CD14-positive monocyte (primary cell): ENCODE results near the gene ADGRF1. TPM values are rescaled to one million over a fixed set of nuclear protein-coding genes. Genes with fewer than 3 reads are reported as not detected.

Source experiments
- DNase-seq, 3 donors: peaks; one replicate each; pipeline ENCODE4 v3.0.0-alpha.2; 2011 to 2022
- H2AFZ ChIP-seq: 2 replicates; pipeline ENCODE4 v1.6.0; 2012; ENCODE audit warnings: mild to moderate bottlenecking, low read depth, low read length, inconsistent platforms; ENCODE audit not compliant: insufficient read depth, poor library complexity, severe bottlenecking
- H3K27ac ChIP-seq, 2 donors: 1 replicate in 1 of 2; 2 replicates in 1 of 2; pipeline ENCODE4 v1.5.1; 2012 to 2013; ENCODE audit warnings: low read length in 2 of 2, control low read depth in 1 of 2, inconsistent platforms in 1 of 2, low read depth in 1 of 2, mild to moderate bottlenecking in 1 of 2
- H3K27me3 ChIP-seq, 2 donors: one replicate each; pipeline versions ENCODE4 v1.6.0 to v1.6.1; 2011 to 2013; ENCODE audit warnings: low read length in 2 of 2; ENCODE audit not compliant: control insufficient read depth in 2 of 2, insufficient read depth in 2 of 2
- H3K36me3 ChIP-seq, 2 donors: replicated peaks in 1 of 2; 1 replicate in 1 of 2; 2 replicates in 1 of 2; pipeline versions ENCODE4 v1.5.1 to v1.6.1; 2012 to 2013; ENCODE audit warnings: low read length in 2 of 2, control low read depth in 1 of 2, inconsistent platforms in 1 of 2, mild to moderate bottlenecking in 1 of 2; ENCODE audit not compliant: insufficient read depth in 2 of 2, control insufficient read depth in 1 of 2
- H3K4me1 ChIP-seq, 2 donors: 1 replicate in 1 of 2; 2 replicates in 1 of 2; pipeline versions ENCODE4 v1.5.1 to v1.6.1; 2012 to 2013; ENCODE audit warnings: low read length in 2 of 2, control low read depth in 1 of 2, inconsistent platforms in 1 of 2, mild to moderate bottlenecking in 1 of 2, moderate library complexity in 1 of 2; ENCODE audit not compliant: insufficient read depth in 2 of 2, control insufficient read depth in 1 of 2
- H3K4me2 ChIP-seq: replicated peaks from 2 replicates; pipeline ENCODE3; 2012; ENCODE audit warnings: low read length, moderate library complexity, mild to moderate bottlenecking; ENCODE audit not compliant: poor library complexity, severe bottlenecking; ENCODE audit errors: extremely low read depth
- H3K4me3 ChIP-seq, 3 experiments: fragments of 200-600 bp in 1 of 3; sonication (generic) in 1 of 3; replicated peaks in 1 of 3; 1 replicate in 2 of 3; 2 replicates in 1 of 3; pipeline ENCODE4 v1.5.1; 2011 to 2013; ENCODE audit warnings: low read length in 3 of 3, mild to moderate bottlenecking in 3 of 3, control low read depth in 2 of 3, low read depth in 2 of 3, inconsistent platforms in 1 of 3, moderate library complexity in 1 of 3
- H3K79me2 ChIP-seq: 2 replicates; pipeline ENCODE4 v1.6.0; 2012; ENCODE audit warnings: mild to moderate bottlenecking, control low read depth, inconsistent platforms, low read length, moderate library complexity; ENCODE audit not compliant: insufficient read depth
- H3K9ac ChIP-seq: 2 replicates; pipeline ENCODE4 v1.6.0; 2017; ENCODE audit warnings: low read length, mild to moderate bottlenecking; ENCODE audit not compliant: insufficient read depth, poor library complexity, severe bottlenecking
- H3K9me3 ChIP-seq, 2 donors: replicated peaks in 1 of 2; 1 replicate in 1 of 2; 2 replicates in 1 of 2; pipeline versions ENCODE4 v1.5.1 to v1.6.1; 2012 to 2013; ENCODE audit warnings: low read length in 2 of 2, control low read depth in 1 of 2; ENCODE audit not compliant: control insufficient read depth in 1 of 2, insufficient read depth in 1 of 2
- H4K20me1 ChIP-seq: 2 replicates; pipeline ENCODE4 v1.6.0; 2012; ENCODE audit warnings: mild to moderate bottlenecking, low read length, control low read depth, moderate library complexity; ENCODE audit not compliant: insufficient read depth
- H3K27ac Mint-ChIP-seq, 7 donors: one replicate each; pipeline ENCODE4 v1.8.0; 2020; ENCODE audit warnings: mild to moderate bottlenecking in 7 of 7, mixed read lengths in 7 of 7, moderate library complexity in 6 of 7, inconsistent platforms in 2 of 7
- H3K27me3 Mint-ChIP-seq, 3 donors: one replicate each; pipeline ENCODE4 v1.8.0; 2021 to 2022; ENCODE audit warnings: low read depth in 3 of 3, mild to moderate bottlenecking in 3 of 3, mixed read lengths in 3 of 3, moderate library complexity in 3 of 3, inconsistent platforms in 1 of 3
- H3K36me3 Mint-ChIP-seq, 2 donors: one replicate each; pipeline ENCODE4 v1.8.0; 2020; ENCODE audit warnings: mixed read lengths in 2 of 2, inconsistent platforms in 1 of 2, mild to moderate bottlenecking in 1 of 2
- H3K4me1 Mint-ChIP-seq: one replicate; pipeline ENCODE4 v1.8.0; 2020; ENCODE audit warnings: mild to moderate bottlenecking, mixed read lengths
- H3K4me3 Mint-ChIP-seq, 2 donors: one replicate each; pipeline ENCODE4 v1.8.0; 2020; ENCODE audit warnings: mild to moderate bottlenecking in 2 of 2, mixed read lengths in 2 of 2, moderate library complexity in 1 of 2
- H3K9me3 Mint-ChIP-seq, 7 donors: one replicate each; pipeline ENCODE4 v1.8.0; 2020 to 2022; ENCODE audit warnings: mixed read lengths in 7 of 7, mild to moderate bottlenecking in 6 of 7, moderate library complexity in 6 of 7, inconsistent platforms in 2 of 7
- WGBS: methylation state at CpG from one replicate; pipeline ENCODE4 v1.1.5; 2013; ENCODE audit warnings: missing lambda C conversion rate; ENCODE audit not compliant: insufficient coverage; 5-methylcytosine and 5-hydroxymethylcytosine counted together
- intact Hi-C, 2 donors: fragments of 100-400 bp; cut with micrococcal nuclease; formaldehyde crosslinking; loops; one replicate each; pipeline versions ENCODE4 v1.15.0 to v1.15.1; 2023
- polyA plus RNA-seq, 3 donors: library from polyadenylated mRNA; depleted of rRNA in 1 of 3; unstranded in 2 of 3; stranded (reverse) in 1 of 3; fragments of 300-500 nt in 2 of 3; fragments of >200 nt in 1 of 3; fragmentation: Illumina TruSeq in 2 of 3; gene quantifications; 1 replicate in 2 of 3; 2 replicates in 1 of 3; pipeline ENCODE4 v1.2.3, GENCODE V29; 2012 to 2021
- TF ChIP-seq, protein P1 (sequence below): fragments of 200-600 bp; IDR thresholded peaks from one replicate; pipeline ENCODE4 v1.8.0; 2022; ENCODE audit warnings: antibody characterized with exemption, mild to moderate bottlenecking

ADGRF1 gene
- polyA plus RNA-seq, 3 donors = 0.03 TPM; not detected in 2

DNA sequence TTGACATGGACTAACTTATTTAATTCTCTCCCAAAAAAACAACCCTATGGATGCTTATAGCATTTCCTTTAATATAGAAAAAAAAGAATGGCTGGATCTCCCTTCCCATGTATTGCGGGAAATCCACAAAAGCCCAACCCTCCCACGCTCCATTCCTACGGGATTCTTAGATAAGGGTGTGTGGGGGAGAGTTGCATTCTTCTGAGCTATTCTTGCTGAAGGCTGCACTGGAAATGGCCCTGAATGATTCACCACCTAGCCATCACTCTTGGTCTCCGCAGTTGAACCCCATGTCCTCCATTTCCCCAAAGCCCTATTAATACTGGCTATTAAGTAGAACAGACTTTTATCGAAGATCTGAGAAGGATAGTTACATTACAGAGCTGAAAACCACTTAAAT is 78.5 kb downstream of the ADGRF1 start:
- TF ChIP-seq, protein P1, sequence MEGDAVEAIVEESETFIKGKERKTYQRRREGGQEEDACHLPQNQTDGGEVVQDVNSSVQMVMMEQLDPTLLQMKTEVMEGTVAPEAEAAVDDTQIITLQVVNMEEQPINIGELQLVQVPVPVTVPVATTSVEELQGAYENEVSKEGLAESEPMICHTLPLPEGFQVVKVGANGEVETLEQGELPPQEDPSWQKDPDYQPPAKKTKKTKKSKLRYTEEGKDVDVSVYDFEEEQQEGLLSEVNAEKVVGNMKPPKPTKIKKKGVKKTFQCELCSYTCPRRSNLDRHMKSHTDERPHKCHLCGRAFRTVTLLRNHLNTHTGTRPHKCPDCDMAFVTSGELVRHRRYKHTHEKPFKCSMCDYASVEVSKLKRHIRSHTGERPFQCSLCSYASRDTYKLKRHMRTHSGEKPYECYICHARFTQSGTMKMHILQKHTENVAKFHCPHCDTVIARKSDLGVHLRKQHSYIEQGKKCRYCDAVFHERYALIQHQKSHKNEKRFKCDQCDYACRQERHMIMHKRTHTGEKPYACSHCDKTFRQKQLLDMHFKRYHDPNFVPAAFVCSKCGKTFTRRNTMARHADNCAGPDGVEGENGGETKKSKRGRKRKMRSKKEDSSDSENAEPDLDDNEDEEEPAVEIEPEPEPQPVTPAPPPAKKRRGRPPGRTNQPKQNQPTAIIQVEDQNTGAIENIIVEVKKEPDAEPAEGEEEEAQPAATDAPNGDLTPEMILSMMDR = no peak
- Histone ChIP-seq H3K4me1 (peaks cover 11 to 13% of the 10 kb centered on the region in 2 donors), H3K4me3 (no peak overlapping the region), H3K4me2 (no peak overlapping the region), H3K36me3 (no peaks in the 10 kb centered on the region), H2AFZ (no peak overlapping the region), H3K27me3 (no peaks in the 10 kb centered on the region), H4K20me1 (no peaks in the 10 kb centered on the region), H3K9me3 (no peaks in the 10 kb centered on the region), H3K27ac (no peak overlapping the region), H3K79me2 (no peaks in the 10 kb centered on the region), H3K9ac (no peak overlapping the region)
- DNase-seq = no peak
- Mint-ChIP-seq H3K27me3 (no peaks in the 10 kb centered on the region), H3K36me3 (no peaks in the 10 kb centered on the region), H3K4me3 (no peak overlapping the region), H3K27ac (no peak overlapping the region), H3K4me1 (peaks cover 1% of the 10 kb centered on the region), H3K9me3 (no peaks in the 10 kb centered on the region)
- 100% methylated on average over 1 of the region's 5 CpGs for WGBS
- intact Hi-C loops = no loop called here

DNA sequence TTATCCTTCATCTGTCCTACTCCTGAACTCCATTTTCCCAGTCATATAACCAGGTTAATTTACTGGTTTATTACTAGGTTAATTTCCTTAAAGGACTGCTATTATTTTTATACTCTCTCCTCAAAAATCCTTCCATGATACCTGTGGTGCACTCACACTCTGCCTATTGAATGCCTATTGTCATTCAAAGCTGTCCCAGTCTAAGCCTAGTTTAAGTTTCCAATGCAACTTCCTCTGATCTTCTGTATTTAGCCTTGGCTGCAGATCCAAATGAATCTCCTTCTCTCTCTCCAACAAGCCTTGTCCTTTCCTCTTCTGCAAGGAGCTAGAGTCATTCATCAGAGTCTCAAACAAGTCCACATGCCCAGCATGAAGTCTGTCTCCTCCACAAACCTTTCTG is 79.1 kb downstream of the ADGRF1 start:
- Histone ChIP-seq H3K36me3 (no peaks in the 10 kb centered on the region), H3K27me3 (no peaks in the 10 kb centered on the region), H3K79me2 (no peaks in the 10 kb centered on the region), H4K20me1 (no peaks in the 10 kb centered on the region), H2AFZ (no peak overlapping the region), H3K4me1 (peaks cover 11 to 13% of the 10 kb centered on the region in 2 donors), H3K4me3 (no peak overlapping the region), H3K27ac (no peak overlapping the region), H3K4me2 (no peak overlapping the region), H3K9me3 (no peaks in the 10 kb centered on the region), H3K9ac (no peak overlapping the region)
- no peaks in the 10 kb centered on the region for H3K9me3 Mint-ChIP-seq
- TF ChIP-seq, protein P1 = no peak
- H3K36me3 Mint-ChIP-seq = no peaks in the 10 kb centered on the region
- H3K4me1 Mint-ChIP-seq = peaks cover 1% of the 10 kb centered on the region
- H3K4me3 Mint-ChIP-seq = no peak overlapping the region
- intact Hi-C loops = no loop called here
- DNase-seq = no peak
- no peaks in the 10 kb centered on the region for H3K27me3 Mint-ChIP-seq
- H3K27ac Mint-ChIP-seq = no peak overlapping the region
